Dedifferentiated amniotic fluid mesenchymal stem cell (primary cell): Measurements from ENCODE around the gene ADH4.
"Not testable (repeated sequence)": the region's sequence is repeated elsewhere in the genome, so short reads cannot be mapped to it uniquely, and the experiment has no call there.

Experiments
- DNase-seq: peaks from one replicate; pipeline ENCODE4 v3.0.0-alpha.2; 2016; ENCODE audit errors: extremely low spot score

ADH4 gene

DNA sequence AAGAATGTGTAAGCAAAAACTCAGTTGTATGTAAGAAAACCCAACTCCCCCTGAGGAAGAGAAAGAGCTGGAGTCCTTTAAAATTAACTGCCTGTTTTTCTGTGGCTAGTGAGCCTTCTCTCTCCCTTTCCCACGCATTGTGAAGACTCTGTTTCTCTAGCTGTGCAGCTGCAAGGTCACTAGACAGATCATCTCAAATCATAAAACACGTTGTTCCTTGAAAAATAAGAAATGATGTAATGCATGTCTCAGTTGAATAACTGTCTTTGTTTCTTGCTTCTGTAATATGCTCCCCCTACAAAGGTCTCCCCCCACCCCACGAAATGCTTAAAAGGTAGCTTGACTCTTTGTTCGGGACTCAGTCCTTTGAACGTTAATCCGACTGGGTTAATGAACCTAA lies 63.2 kb downstream of the ADH4 start:
- DNase-seq = not testable (repeated sequence)

DNA sequence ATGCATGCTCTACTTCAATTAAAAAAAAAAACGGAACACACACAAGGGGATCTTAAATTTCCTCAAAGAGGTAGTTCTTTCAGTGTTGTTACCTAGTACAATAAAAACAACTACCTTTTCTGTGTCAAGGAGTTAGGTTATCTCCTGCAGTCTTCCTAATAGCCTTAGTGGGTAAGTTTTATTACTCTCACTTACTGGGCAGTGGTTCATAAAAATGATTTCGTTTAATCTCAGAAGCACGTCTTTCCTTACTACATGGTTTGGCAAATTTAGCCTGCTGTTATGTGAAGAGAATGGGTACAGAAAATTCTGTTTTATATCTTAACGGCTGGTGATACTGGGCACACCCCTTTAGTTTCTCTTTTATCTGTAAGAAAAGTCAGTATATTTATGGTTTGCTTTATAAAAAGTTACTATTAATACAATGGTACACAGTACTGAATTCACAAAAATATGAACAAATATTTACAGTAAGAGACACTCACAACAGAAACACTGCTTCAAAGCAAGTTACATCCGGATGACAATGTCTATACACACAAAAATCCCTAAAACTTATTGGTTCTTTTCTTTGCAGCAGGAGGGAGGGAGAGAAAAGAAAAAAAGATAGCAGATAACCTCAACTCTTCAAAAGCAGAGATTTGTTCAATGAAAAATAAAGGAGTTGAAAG lies 64.3 kb downstream of the ADH4 start:
- DNase-seq = no peak

DNA sequence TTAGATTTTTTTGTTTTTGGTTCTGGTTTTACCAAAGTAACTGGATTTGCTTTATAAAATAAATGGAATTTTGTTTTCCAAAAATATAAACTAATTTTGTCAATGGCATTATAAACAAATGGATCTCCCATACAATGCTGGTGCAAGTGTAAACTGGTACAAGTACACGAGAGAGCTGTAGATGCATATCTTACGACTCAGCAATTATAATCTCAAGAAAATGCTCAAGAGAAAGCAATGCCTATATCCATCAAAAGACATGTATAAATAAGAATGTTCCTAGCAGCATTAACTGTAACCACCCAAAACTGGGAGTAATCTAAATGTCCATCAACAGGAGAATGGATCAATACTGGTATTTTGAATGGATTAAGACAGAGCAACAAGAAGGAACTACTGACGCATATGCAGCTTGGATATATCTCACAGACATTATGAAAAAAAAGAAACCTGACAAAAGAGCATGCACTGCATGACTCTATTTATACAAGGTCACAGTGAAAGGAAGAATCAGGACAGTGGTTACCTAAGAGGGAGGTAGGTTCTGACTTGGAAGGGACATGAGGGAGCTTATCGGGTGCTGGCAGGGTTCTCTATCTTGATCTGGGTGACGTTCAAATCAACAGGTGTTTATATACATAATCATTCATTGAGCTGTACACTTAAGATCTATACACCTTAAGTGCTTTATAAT lies 65.0 kb downstream of the ADH4 start:
- no peak for DNase-seq

DNA sequence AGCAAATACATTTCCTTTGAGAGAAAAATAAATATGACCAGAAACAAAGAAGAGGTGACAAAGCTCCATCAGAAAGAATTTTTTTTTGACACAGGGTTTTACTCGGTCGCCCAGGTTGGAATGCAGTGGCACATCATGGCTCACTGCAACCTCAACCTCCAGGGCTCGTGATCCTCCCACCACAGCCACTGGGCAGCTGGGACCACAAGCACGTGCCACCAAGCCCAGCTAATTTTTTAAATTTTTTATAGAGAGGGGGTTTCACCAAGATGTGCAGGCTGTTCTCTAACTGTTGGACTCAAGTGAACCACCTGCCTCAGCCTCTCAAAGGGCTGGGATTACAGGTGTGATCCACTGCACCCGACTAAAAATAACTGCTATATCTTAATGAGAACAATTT lies 65.8 kb downstream of the ADH4 start:
- DNase-seq = no peak

- no peak for DNase-seq
Observed at GRCh38 chr4:99077177-99077576, 66.9 kb downstream of the ADH4 start.

GRCh38 chr4:99076292-99076976 lies 67.7 kb downstream of the ADH4 start:
- no peak for DNase-seq

DNA sequence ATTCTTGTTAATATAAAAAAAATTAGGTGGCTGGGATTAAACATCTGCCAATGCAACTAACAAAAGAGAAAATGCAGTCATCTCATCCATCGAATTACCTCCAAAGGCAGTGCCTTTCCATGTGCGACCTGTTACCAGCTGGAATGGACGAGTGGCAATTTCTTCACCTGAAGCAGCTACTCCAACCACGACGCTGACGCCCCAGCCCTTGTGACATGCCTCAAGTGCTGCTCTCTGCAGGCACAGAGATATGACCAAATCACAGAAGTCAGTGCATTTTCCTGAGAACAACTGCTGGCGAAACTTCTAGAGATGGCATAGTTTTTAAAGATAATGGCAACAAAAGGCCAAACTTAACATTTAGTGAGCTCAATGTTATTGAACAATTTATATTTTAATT lies 69.3 kb downstream of the ADH4 start:
- no peak for DNase-seq
